ENCODE measurements around the gene B3GALT4.
A peak's percentile ranks its signal among the peaks of the same experiment; 100 is the strongest.

The B3GALT4 gene

DNA sequence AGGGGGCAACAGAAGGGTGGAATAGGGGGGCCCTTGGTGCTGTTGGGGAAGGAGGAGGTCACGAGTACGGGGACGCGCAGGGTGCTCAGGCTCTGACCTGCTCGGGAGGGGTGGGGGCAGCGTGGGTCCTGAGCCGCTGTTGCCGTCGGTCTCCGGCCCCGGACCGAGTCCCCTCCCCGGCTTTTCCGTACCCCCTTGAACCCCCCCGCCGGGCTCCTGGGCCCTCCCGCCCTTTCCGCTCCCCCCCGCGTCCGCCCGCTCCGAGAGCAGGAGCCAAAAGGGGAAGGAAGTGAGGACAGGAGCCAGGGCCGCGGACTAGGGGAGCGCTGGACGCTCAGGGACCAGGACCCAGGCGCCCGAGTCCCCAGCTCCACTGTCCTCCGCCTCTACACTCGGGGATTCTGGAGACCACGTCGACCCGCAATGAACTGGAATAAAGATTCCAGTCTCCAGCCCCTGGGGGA, 21.9 kb downstream of the B3GALT4 start, which contains the start of gene RGL2 (continued):
- TF ChIP-seq KLF1 (tag by site-specific recombination; IDR thresholded peaks at IDR 0.05), result 0 out of 2 replicates have a peak, but pooled peaks have one; percentile 5
- TF ChIP-seq, protein P1, sequence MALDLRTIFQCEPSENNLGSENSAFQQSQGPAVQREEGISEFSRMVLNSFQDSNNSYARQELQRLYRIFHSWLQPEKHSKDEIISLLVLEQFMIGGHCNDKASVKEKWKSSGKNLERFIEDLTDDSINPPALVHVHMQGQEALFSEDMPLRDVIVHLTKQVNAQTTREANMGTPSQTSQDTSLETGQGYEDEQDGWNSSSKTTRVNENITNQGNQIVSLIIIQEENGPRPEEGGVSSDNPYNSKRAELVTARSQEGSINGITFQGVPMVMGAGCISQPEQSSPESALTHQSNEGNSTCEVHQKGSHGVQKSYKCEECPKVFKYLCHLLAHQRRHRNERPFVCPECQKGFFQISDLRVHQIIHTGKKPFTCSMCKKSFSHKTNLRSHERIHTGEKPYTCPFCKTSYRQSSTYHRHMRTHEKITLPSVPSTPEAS (tag by site-specific recombination; IDR thresholded peaks at IDR 0.05), result no peak
- TF ChIP-seq, protein P2, sequence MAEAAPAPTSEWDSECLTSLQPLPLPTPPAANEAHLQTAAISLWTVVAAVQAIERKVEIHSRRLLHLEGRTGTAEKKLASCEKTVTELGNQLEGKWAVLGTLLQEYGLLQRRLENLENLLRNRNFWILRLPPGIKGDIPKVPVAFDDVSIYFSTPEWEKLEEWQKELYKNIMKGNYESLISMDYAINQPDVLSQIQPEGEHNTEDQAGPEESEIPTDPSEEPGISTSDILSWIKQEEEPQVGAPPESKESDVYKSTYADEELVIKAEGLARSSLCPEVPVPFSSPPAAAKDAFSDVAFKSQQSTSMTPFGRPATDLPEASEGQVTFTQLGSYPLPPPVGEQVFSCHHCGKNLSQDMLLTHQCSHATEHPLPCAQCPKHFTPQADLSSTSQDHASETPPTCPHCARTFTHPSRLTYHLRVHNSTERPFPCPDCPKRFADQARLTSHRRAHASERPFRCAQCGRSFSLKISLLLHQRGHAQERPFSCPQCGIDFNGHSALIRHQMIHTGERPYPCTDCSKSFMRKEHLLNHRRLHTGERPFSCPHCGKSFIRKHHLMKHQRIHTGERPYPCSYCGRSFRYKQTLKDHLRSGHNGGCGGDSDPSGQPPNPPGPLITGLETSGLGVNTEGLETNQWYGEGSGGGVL (tag by site-specific recombination; IDR thresholded peaks at IDR 0.05), result peak; percentile 65; the same call in 1 of the 2 replicates
- TF ChIP-seq, protein P3, sequence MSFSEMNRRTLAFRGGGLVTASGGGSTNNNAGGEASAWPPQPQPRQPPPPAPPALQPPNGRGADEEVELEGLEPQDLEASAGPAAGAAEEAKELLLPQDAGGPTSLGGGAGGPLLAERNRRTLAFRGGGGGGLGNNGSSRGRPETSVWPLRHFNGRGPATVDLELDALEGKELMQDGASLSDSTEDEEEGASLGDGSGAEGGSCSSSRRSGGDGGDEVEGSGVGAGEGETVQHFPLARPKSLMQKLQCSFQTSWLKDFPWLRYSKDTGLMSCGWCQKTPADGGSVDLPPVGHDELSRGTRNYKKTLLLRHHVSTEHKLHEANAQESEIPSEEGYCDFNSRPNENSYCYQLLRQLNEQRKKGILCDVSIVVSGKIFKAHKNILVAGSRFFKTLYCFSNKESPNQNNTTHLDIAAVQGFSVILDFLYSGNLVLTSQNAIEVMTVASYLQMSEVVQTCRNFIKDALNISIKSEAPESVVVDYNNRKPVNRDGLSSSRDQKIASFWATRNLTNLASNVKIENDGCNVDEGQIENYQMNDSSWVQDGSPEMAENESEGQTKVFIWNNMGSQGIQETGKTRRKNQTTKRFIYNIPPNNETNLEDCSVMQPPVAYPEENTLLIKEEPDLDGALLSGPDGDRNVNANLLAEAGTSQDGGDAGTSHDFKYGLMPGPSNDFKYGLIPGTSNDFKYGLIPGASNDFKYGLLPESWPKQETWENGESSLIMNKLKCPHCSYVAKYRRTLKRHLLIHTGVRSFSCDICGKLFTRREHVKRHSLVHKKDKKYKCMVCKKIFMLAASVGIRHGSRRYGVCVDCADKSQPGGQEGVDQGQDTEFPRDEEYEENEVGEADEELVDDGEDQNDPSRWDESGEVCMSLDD (tag by site-specific recombination; IDR thresholded peaks at IDR 0.05), result peak; percentile 67
- 0 out of 2 replicates have a peak, but pooled peaks have one; percentile 18 for TF ChIP-seq ZNF501 (tag by site-specific recombination; IDR thresholded peaks at IDR 0.05)
- peak; percentile 96 for TF ChIP-seq ZNF341 (tag by site-specific recombination; IDR thresholded peaks at IDR 0.05; ENCODE audit: low read depth)
- 0 out of 2 replicates have a peak, but pooled peaks have one; percentile 25 for TF ChIP-seq ZNF785 (tag by site-specific recombination; IDR thresholded peaks at IDR 0.05)
- TF ChIP-seq ZBTB48 (tag by site-specific recombination; IDR thresholded peaks at IDR 0.05), result peak; percentile 58
- TF ChIP-seq ZFP3 (tag by site-specific recombination; IDR thresholded peaks at IDR 0.05; ENCODE audit: low read depth), result no peak

DNA sequence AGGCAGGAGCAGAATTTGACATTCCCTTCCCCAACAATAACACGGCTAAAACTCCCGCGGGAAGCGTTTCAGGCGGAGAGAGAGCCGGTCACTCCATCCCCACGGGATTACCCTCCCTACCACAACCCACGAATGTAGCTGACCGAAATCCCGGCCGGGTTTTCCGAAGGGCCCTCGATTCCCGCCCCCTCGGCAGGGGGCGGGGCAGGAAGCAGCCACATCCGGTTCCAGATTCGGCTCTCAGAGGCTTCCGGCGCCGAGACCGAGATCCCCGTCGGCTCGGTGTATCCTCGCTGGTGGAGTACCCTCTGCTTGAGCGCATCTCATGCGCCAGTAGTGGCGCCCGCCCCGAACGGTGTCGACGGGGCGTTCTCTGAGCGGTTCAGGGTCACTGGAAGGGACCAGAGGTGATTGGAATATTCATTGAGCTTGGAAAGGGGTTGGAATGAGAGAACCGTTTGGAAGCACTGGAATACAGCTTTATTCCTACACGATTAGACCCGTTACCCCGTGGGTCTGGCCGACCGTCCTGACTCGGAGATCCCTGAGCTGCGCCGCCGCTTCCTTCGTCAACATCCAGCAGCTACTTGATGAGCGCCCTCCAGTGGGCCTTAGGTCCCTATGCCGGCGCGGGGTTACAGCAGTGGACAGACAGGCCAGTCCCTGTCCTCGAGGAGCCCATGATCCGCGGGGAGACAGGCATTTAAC, 22.5 kb downstream of the B3GALT4 start:
- CTCF ChIA-PET, result interaction anchor here (0.7 to 1.9 kb wide), 19 partner anchors 10 to 269 kb away, joined by 3 to 53 read pairs (median 5); partner anchors contain the start of genes B3GALT4, PFDN6, TAPBP and WDR46
- Histone ChIP-seq H3K27ac (ENCODE audit: extremely low read depth, low read depth, low read length) (peak overlapping the region; percentile 91), H3K4me3 (ENCODE audit: low read depth, low read length) (peak overlapping the region; percentile 74), H3K4me1 (ENCODE audit: control insufficient read depth, insufficient read depth, low read length) (no peaks in the 10 kb centered on the region), H3K9me3 (ENCODE audit: control insufficient read depth, insufficient read depth, low read depth, low read length) (no peaks in the 10 kb centered on the region), H3K36me3 (ENCODE audit: control insufficient read depth in 2 of 2, insufficient read depth in 1 of 2, low read length in 2 of 2) (peaks cover 7 to 32% of the 10 kb centered on the region in 2 experiments; a peak in 2 of 3 replicates)
- POLR2A ChIA-PET, result interaction anchor here (0.6 to 3.6 kb wide), 23 partner anchors 8 to 328 kb away, joined by 3 to 57 read pairs (median 7); partner anchors contain the start of genes B3GALT4, PFDN6, PHF1 and RPS18
- TF ChIP-seq ZNF501 (tag by site-specific recombination; IDR thresholded peaks at IDR 0.05), result peak; percentile 80
- peak; percentile 91 for TF ChIP-seq BCL11A (tag by site-specific recombination; IDR thresholded peaks at IDR 0.05; ENCODE audit: low read depth)
- peak; percentile 82 for TF ChIP-seq IKZF3 (tag by site-specific recombination; IDR thresholded peaks at IDR 0.05)
- no peak; the same call in 1 of the 2 replicates for TF ChIP-seq ZNF146 (tag by site-specific recombination; IDR thresholded peaks at IDR 0.05)
- peak; percentile 67 for TF ChIP-seq ZBTB20 (tag by site-specific recombination; IDR thresholded peaks at IDR 0.05)
- TF ChIP-seq ZNF350 (tag by site-specific recombination; IDR thresholded peaks at IDR 0.05), result no peak
- peak; percentile 13; the same call in 1 of the 2 replicates for TF ChIP-seq MYNN (tag by site-specific recombination; IDR thresholded peaks at IDR 0.05; ENCODE audit: borderline replicate concordance)
- TF ChIP-seq SP7 (tag by site-specific recombination; IDR thresholded peaks at IDR 0.05), result peak; percentile 76
- peak; percentile 58 for TF ChIP-seq ZNF654 (tag by site-specific recombination; IDR thresholded peaks at IDR 0.05; ENCODE audit: low read depth)
- TF ChIP-seq, protein P4, sequence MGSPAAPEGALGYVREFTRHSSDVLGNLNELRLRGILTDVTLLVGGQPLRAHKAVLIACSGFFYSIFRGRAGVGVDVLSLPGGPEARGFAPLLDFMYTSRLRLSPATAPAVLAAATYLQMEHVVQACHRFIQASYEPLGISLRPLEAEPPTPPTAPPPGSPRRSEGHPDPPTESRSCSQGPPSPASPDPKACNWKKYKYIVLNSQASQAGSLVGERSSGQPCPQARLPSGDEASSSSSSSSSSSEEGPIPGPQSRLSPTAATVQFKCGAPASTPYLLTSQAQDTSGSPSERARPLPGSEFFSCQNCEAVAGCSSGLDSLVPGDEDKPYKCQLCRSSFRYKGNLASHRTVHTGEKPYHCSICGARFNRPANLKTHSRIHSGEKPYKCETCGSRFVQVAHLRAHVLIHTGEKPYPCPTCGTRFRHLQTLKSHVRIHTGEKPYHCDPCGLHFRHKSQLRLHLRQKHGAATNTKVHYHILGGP (tag by site-specific recombination; IDR thresholded peaks at IDR 0.05), result no peak
- peak; percentile 72 for TF ChIP-seq ZSCAN30 (tag by site-specific recombination; IDR thresholded peaks at IDR 0.05)
- TF ChIP-seq ZNF596 (tag by site-specific recombination; IDR thresholded peaks at IDR 0.05), result peak; percentile 37; the same call in 1 of the 2 replicates
- TF ChIP-seq ZNF76 (tag by site-specific recombination; IDR thresholded peaks at IDR 0.05; ENCODE audit: borderline replicate concordance, low read depth), result peak; percentile 53
- TF ChIP-seq, protein P5, sequence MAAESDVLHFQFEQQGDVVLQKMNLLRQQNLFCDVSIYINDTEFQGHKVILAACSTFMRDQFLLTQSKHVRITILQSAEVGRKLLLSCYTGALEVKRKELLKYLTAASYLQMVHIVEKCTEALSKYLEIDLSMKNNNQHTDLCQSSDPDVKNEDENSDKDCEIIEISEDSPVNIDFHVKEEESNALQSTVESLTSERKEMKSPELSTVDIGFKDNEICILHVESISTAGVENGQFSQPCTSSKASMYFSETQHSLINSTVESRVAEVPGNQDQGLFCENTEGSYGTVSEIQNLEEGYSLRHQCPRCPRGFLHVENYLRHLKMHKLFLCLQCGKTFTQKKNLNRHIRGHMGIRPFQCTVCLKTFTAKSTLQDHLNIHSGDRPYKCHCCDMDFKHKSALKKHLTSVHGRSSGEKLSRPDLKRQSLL (tag by site-specific recombination; IDR thresholded peaks at IDR 0.05), result 0 out of 2 replicates have a peak, but pooled peaks have one; percentile 43
- peak; percentile 99 for TF ChIP-seq ZBTB17 (tag by site-specific recombination; IDR thresholded peaks at IDR 0.05)
- TF ChIP-seq ZNF324 (tag by site-specific recombination; IDR thresholded peaks at IDR 0.05), result peak; percentile 45; the same call in 1 of the 2 replicates
- TF ChIP-seq KLF16 (tag by site-specific recombination; IDR thresholded peaks at IDR 0.05), result peak; percentile 64
- TF ChIP-seq ZNF2 (tag by site-specific recombination; IDR thresholded peaks at IDR 0.05), result peak; percentile 80
- 0 out of 2 replicates have a peak, but pooled peaks have one; percentile 29 for TF ChIP-seq ZBTB8A (tag by site-specific recombination; IDR thresholded peaks at IDR 0.05)
